Activated naive CD4-positive, alpha-beta T cell treated with Interleukin-2 at 50 U/mL for 16 hours (primary cell): ENCODE results near the gene NANOGP8.
"Not testable (repeated sequence)": the region's sequence is repeated elsewhere in the genome, so short reads cannot be mapped to it uniquely, and the experiment has no call there.

Source experiments
- DNase-seq: peaks from one replicate; pipeline ENCODE4 v3.0.0-alpha.2; 2020

Gene NANOGP8

GRCh38 chr15:35092311-35092710 is 7.2 kb upstream of the NANOGP8 start:
- no peak for DNase-seq

- no peak for DNase-seq
Measured at GRCh38 chr15:35090104-35090807, 5.2 kb upstream of the NANOGP8 start.

GRCh38 chr15:35089551-35089950 is 4.5 kb upstream of the NANOGP8 start:
- DNase-seq: no peak

GRCh38 chr15:35088329-35088728 is 3.2 kb upstream of the NANOGP8 start:
- DNase-seq: no peak

GRCh38 chr15:35087759-35088158 is 2.7 kb upstream of the NANOGP8 start:
- no peak for DNase-seq

GRCh38 chr15:35082371-35083348 is 2.4 kb downstream of the NANOGP8 start:
- DNase-seq: not testable (repeated sequence)

GRCh38 chr15:35081626-35082365 is 3.3 kb downstream of the NANOGP8 start:
- not testable (repeated sequence) for DNase-seq

GRCh38 chr15:35080226-35080625 is 4.9 kb downstream of the NANOGP8 start:
- no peak for DNase-seq

GRCh38 chr15:35078221-35078915 is 6.7 kb downstream of the NANOGP8 start:
- DNase-seq: peak; percentile 13

GRCh38 chr15:35071106-35071505 is 14.0 kb downstream of the NANOGP8 start:
- DNase-seq: no peak

GRCh38 chr15:35068846-35069475 is 16.1 kb downstream of the NANOGP8 start:
- no peak for DNase-seq

GRCh38 chr15:35067496-35068347 is 17.4 kb downstream of the NANOGP8 start:
- DNase-seq: no peak

- no peak for DNase-seq
Measured at GRCh38 chr15:35066094-35066493, 19.0 kb downstream of the NANOGP8 start.

- no peak for DNase-seq
Measured at GRCh38 chr15:35064576-35065190, 20.4 kb downstream of the NANOGP8 start.

- DNase-seq: no peak
Measured at GRCh38 chr15:35062738-35063099, 22.4 kb downstream of the NANOGP8 start.

GRCh38 chr15:35061825-35062737 is 23.0 kb downstream of the NANOGP8 start:
- DNase-seq: no peak

- DNase-seq: no peak
Measured at GRCh38 chr15:35061161-35061824, 23.8 kb downstream of the NANOGP8 start.

GRCh38 chr15:35060591-35060990 is 24.5 kb downstream of the NANOGP8 start:
- no peak for DNase-seq

GRCh38 chr15:35058534-35059054 is 26.5 kb downstream of the NANOGP8 start:
- DNase-seq: no peak
